Ascending aorta (tissue), 2 donors: ENCODE data around the gene IGFBP1. TPM values are rescaled to one million over a fixed set of nuclear protein-coding genes. Genes with fewer than 3 reads are reported as not detected.

Experiments used
- DNase-seq, 2 donors: peaks; one replicate each; pipeline ENCODE4 v3.0.0-alpha.2; 2019; ENCODE audit warnings: low spot score in 2 of 2
- H3K27ac ChIP-seq, 2 donors: fragments of 200-600 bp; sonication (generic); one replicate each; pipeline ENCODE4 v1.5.1; 2016 to 2017; ENCODE audit warnings: mild to moderate bottlenecking in 1 of 2
- H3K27me3 ChIP-seq: fragments of 200-600 bp; sonication (generic); one replicate; pipeline ENCODE4 v1.5.1; 2017
- H3K36me3 ChIP-seq, 2 donors: fragments of 200-600 bp; sonication (generic); one replicate each; pipeline ENCODE4 v1.5.1; 2016
- H3K4me1 ChIP-seq, 2 donors: fragments of 200-600 bp; sonication (generic); one replicate each; pipeline ENCODE4 v1.5.1; 2016 to 2017; ENCODE audit warnings: mild to moderate bottlenecking in 1 of 2
- H3K4me3 ChIP-seq, 2 donors: fragments of 200-600 bp; sonication (generic); one replicate each; pipeline ENCODE4 v1.5.1; 2016 to 2017; ENCODE audit warnings: mild to moderate bottlenecking in 1 of 2
- H3K9me3 ChIP-seq, 2 donors: fragments of 200-600 bp; sonication (generic); one replicate each; pipeline ENCODE4 v1.5.1; 2016
- intact Hi-C: fragments of 100-400 bp; cut with DNase I; formaldehyde crosslinking; loops from one replicate; pipeline ENCODE4 v1.15.1; 2023
- total RNA-seq: library from RNA; depleted of rRNA; stranded (reverse); fragments of >200 nt; gene quantifications from one replicate; pipeline ENCODE4 v1.1.0, GENCODE V29; 2016
- TF ChIP-seq, protein P1 (sequence below), 3 experiments: fragments of 200-600 bp in 2 of 3; fragments of 450-650 bp in 1 of 3; sonication (generic) in 2 of 3; IDR thresholded peaks; one replicate each; pipeline ENCODE4 v1.5.1; 2016 to 2019; ENCODE audit warnings: antibody characterized with exemption in 3 of 3, mild to moderate bottlenecking in 1 of 3, moderate library complexity in 1 of 3

Gene IGFBP1
- total RNA-seq, 1 donor from 2014 or later: not detected

DNA sequence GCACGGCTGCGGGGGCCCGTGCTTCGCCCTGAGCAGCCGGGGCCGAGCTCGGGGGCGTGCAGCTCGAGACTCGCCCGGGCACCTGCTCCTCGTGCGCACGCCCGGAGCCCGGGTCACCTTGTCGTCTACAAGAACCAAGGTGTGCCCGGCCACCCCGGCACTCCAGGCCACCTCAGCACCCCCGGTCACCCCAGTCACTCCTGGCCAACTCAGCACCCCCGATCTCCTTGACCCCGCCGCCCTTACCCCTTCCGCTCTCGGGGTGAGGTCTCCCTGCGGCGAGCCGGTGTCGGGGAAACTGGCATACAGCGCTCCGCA lies 33.1 kb downstream of the IGFBP1 start:
- Histone ChIP-seq H3K27ac (peak overlapping the region; percentile 65 to 72), H3K9me3 (no peaks in the 10 kb centered on the region), H3K4me3 (peak overlapping the region; percentile 61 to 85), H3K27me3 (no peaks in the 10 kb centered on the region), H3K4me1 (peaks cover 0 to 44% of the 10 kb centered on the region in 2 donors), H3K36me3 (peaks cover 4 to 7% of the 10 kb centered on the region in 2 donors)
- no peak for DNase-seq
- intact Hi-C loops: loop anchor here (5.0 to 10.0 kb wide), 2 partner anchors 681 to 833 kb away; no protein-coding TSS in a partner anchor
- TF ChIP-seq, protein P1, sequence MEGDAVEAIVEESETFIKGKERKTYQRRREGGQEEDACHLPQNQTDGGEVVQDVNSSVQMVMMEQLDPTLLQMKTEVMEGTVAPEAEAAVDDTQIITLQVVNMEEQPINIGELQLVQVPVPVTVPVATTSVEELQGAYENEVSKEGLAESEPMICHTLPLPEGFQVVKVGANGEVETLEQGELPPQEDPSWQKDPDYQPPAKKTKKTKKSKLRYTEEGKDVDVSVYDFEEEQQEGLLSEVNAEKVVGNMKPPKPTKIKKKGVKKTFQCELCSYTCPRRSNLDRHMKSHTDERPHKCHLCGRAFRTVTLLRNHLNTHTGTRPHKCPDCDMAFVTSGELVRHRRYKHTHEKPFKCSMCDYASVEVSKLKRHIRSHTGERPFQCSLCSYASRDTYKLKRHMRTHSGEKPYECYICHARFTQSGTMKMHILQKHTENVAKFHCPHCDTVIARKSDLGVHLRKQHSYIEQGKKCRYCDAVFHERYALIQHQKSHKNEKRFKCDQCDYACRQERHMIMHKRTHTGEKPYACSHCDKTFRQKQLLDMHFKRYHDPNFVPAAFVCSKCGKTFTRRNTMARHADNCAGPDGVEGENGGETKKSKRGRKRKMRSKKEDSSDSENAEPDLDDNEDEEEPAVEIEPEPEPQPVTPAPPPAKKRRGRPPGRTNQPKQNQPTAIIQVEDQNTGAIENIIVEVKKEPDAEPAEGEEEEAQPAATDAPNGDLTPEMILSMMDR (IDR thresholded peaks at IDR 0.05): no peak

DNA sequence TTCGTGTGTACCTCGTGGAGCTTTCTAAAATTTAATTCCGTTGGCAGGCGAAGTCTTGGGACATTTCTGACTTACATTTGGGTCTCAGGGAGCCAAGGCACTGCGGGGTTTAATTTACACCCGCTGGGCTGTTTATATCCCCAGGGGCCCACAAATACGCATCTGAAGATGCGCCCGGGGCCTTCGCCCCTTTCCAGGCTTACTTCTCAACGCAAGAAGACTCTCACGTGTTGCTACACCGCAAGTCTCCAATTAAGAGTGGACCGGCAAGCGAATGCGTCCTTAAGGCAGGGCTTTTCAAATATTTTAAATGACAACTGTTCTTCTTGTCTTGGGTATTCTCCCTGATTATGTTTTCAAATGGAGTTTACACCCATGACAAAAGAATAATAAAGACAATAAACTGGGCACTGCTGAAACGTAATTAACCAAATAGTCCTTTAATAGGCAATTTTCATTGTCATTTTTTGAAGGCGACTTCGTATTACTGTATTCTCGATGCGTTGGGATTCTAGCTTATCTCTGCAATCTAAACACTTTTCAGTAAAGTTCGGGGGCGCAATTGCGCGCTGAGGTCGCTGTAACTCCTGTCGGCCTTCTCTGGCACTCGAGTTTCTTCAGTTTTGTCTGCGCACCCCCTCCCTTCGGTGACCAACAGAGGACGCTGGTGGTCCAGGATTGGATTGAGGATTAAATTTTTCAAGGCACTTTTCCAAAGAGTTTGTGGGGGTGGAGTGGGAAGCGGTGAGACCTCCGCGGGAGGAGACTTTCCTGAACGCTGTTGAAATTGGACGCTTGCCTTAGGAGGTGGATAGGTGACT lies 33.6 kb downstream of the IGFBP1 start:
- no peaks in the 10 kb centered on the region for H3K27me3 ChIP-seq
- peak overlapping the region; percentile 65 to 72 for H3K27ac ChIP-seq
- DNase-seq: peak in 1 of 2 donors; percentile 77
- peaks cover 0 to 44% of the 10 kb centered on the region in 2 donors for H3K4me1 ChIP-seq
- TF ChIP-seq, protein P1 (IDR thresholded peaks at IDR 0.05): peak; percentile 86 to 94 (median 90)
- peaks cover 0 to 2% of the 10 kb centered on the region in 2 donors for H3K36me3 ChIP-seq
- no peaks in the 10 kb centered on the region for H3K9me3 ChIP-seq
- intact Hi-C loops: loop anchor here (1.0 to 10.0 kb wide), 6 partner anchors 225 to 833 kb away; no protein-coding TSS in a partner anchor
- peak overlapping the region; percentile 61 to 85 for H3K4me3 ChIP-seq

DNA sequence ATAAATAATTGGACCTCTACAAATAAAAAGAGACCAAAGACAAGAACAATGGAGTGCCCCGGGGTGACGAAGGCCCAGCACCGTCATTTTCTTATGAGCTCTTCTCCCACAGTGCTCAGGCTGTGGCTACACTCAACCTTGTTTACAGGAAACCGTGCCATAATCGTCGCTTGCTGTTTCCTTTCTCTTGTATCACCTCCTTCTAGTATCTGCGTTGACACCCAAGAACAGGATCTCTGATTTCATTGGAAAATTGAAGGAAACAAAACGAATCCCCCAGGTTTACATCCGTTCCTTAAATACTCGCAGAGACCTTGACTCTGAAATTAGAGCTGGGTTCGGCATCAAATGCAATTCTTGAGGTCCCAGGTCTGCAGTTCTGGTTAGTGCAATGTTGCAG lies 34.5 kb downstream of the IGFBP1 start:
- Histone ChIP-seq H3K36me3 (no peaks in the 10 kb centered on the region), H3K4me1 (peaks cover 0 to 39% of the 10 kb centered on the region in 2 donors), H3K4me3 (peak overlapping the region; percentile 18 to 85), H3K27ac (peak overlapping the region; percentile 65 to 72), H3K9me3 (no peaks in the 10 kb centered on the region), H3K27me3 (no peaks in the 10 kb centered on the region)
- no peak for DNase-seq
- intact Hi-C loops: loop anchor here (1.0 to 10.0 kb wide), 7 partner anchors 224 to 1166 kb away; no protein-coding TSS in a partner anchor
- TF ChIP-seq, protein P1 (IDR thresholded peaks at IDR 0.05): no peak

DNA sequence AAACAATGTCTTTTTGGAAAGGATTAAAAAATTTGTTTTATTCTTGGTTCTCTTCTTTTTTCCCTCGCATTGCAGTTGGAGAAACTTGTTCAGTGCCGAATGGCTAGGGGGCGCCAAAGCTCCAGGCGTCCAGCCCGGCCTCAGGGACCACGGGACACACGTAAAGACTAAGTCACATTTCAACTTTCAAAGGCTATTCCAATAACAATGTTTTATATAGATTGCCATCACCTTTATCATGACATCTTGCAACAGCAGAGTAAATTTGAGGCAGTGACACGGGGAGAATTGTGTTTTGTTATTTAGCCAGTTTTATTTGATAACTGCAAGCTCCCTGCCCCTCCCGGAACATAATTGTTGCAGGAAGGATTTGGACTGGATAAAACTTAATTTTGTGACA lies 35.0 kb downstream of the IGFBP1 start:
- Histone ChIP-seq H3K27ac (peak overlapping the region in 1 of 2 donors; percentile 65), H3K4me3 (peak overlapping the region; percentile 18 to 85), H3K27me3 (no peaks in the 10 kb centered on the region), H3K9me3 (no peaks in the 10 kb centered on the region), H3K36me3 (no peaks in the 10 kb centered on the region), H3K4me1 (peaks cover 0 to 34% of the 10 kb centered on the region in 2 donors)
- intact Hi-C loops: loop anchor here (1.0 to 10.0 kb wide), 6 partner anchors 224 to 1166 kb away; no protein-coding TSS in a partner anchor
- DNase-seq: peak in 1 of 2 donors; percentile 82
- TF ChIP-seq, protein P1 (IDR thresholded peaks at IDR 0.05): peak; percentile 81 to 86 (median 83)

DNA sequence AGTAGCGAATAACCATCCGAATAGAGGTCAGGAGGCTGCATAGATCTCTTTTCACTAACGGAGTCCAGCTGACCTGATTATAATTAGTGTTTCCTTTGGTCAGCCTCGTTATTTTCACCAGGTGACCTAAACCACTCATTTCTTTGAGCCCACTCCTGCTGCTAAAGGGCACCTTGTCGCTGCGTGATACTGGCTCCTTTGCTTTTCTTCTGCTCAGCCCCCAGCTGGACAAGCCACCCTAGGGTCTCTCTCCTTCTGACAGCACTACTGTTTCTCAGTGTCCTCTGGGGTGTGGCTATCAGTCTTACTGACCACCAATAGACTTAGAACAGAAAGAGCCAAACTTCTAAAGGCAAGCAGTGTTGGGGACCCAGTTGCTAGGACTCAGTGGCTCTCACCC lies 35.5 kb downstream of the IGFBP1 start:
- Histone ChIP-seq H3K27ac (peak overlapping the region; percentile 9 to 47), H3K9me3 (no peaks in the 10 kb centered on the region), H3K27me3 (no peaks in the 10 kb centered on the region), H3K4me3 (no peak overlapping the region), H3K36me3 (no peaks in the 10 kb centered on the region), H3K4me1 (peaks cover 0 to 29% of the 10 kb centered on the region in 2 donors)
- intact Hi-C loops: loop anchor here (1.0 to 10.0 kb wide), 7 partner anchors 55 to 1165 kb away; no protein-coding TSS in a partner anchor
- TF ChIP-seq, protein P1 (IDR thresholded peaks at IDR 0.05): no peak
- no peak for DNase-seq
